Fibroblast of the aortic adventitia (primary cell): Measurements from ENCODE around the gene GCM1. TPM values are rescaled to one million over a fixed set of nuclear protein-coding genes. Genes with fewer than 3 reads are reported as not detected.

Source experiments
- DNase-seq: peaks from one replicate; pipeline ENCODE4 v3.0.0-alpha.2; 2010; ENCODE audit warnings: low read depth
- H3K4me3 ChIP-seq: 2 replicates; pipeline ENCODE4 v1.5.1; 2011; ENCODE audit warnings: low read depth, mild to moderate bottlenecking, control low read depth, low read length, moderate library complexity
- total RNA-seq: library from RNA; depleted of rRNA; stranded (reverse); fragments of >200 nt; gene quantifications from 2 replicates; pipeline ENCODE4 v1.2.3, GENCODE V29; 2012; ENCODE audit warnings: low replicate concordance
- TF ChIP-seq, protein P1 (sequence below): IDR thresholded peaks from 2 replicates; pipeline ENCODE4 v1.5.1; 2011; ENCODE audit warnings: mild to moderate bottlenecking, low read length, control low read depth, inconsistent platforms; ENCODE audit not compliant: insufficient read depth

The GCM1 gene
- total RNA-seq, 1 donor, result under 0.01 TPM

DNA sequence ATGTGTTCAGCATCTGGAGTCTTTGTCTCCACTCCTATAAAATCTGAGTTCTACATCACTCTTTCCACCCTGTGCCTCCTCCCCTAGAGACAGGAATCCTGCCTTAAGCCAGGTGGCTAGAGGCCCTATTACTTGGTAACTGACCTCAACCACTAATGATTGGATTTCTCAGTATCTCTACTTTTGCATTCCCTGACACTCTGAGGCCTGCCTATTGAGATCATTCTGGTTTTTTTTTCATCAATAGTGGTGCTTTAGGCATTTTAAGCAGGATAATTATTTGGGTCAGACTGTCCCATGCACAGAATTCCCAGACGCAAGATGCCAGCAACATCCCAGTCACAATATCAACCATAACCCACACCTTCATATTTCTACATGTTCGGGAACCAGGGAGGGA lies 3.9 kb upstream of the GCM1 start:
- TF ChIP-seq, protein P1, sequence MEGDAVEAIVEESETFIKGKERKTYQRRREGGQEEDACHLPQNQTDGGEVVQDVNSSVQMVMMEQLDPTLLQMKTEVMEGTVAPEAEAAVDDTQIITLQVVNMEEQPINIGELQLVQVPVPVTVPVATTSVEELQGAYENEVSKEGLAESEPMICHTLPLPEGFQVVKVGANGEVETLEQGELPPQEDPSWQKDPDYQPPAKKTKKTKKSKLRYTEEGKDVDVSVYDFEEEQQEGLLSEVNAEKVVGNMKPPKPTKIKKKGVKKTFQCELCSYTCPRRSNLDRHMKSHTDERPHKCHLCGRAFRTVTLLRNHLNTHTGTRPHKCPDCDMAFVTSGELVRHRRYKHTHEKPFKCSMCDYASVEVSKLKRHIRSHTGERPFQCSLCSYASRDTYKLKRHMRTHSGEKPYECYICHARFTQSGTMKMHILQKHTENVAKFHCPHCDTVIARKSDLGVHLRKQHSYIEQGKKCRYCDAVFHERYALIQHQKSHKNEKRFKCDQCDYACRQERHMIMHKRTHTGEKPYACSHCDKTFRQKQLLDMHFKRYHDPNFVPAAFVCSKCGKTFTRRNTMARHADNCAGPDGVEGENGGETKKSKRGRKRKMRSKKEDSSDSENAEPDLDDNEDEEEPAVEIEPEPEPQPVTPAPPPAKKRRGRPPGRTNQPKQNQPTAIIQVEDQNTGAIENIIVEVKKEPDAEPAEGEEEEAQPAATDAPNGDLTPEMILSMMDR, result no peak
- no peak for DNase-seq

DNA sequence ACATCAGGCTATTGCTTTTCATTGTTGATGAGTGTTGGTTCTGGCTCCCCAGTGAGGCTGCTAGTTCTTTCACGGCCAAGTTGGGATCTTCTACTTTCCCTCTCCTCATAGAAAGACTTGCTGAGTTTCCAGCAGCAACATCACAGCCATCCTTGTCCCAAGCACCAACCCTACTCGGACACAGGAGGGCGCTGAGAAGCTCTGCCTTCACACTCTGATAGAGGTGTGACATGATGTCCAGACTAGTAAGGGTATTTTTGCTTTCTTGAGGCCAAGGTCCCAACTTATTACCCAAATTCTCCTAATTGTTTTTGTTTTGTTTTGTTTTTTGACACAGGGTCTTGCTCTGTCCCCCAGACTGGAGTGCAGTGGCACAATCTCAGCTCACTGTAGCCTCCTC lies 3.0 kb upstream of the GCM1 start:
- TF ChIP-seq, protein P1, result no peak
- H3K4me3 ChIP-seq, result no peak overlapping the region
- DNase-seq, result no peak

More for the DNA sequence above, 3.9 kb upstream of the GCM1 start:
- no peak overlapping the region for H3K4me3 ChIP-seq

DNA sequence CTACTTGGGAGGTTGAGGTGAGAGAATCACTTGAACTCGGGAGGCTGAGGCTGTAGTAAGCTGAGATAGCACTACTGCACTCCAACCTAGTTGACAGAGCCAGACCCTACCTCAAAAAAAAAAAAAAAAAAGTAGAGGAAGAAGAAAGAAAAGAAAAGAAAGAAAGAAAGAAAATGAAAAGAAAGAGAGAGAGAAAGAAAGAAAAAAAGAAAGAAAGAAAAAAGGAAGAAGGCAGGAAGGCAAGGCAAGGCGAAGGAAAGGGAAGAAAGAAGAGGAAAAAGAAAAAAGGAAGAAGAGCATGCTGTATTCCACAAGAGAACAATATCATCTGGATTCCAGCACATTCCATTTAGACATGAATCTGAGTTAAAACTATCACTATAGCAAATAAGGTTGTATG lies 3.8 kb downstream of the GCM1 start:
- DNase-seq, result no peak
- TF ChIP-seq, protein P1, result no peak
- no peak overlapping the region for H3K4me3 ChIP-seq

DNA sequence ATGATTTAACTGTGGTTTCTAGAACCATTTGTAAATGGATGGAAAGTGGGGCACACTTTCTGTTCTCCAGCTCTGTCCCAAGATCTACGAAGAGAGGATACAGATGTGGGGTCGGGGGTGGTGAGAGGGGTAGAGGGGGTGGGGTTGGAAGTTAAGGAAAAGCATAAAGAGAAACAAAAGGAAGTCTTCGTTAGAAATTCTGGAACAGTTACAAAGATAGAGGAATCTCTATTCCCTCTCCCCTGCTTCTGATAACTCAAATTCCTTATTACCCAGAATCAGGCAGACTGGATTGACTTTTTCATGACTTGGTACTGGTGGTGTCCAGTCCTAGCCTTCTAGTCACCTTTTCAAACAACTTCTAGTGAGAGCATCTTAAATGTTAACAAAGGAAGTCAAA lies 4.9 kb downstream of the GCM1 start:
- no peak overlapping the region for H3K4me3 ChIP-seq
- DNase-seq, result no peak
- TF ChIP-seq, protein P1, result no peak

DNA sequence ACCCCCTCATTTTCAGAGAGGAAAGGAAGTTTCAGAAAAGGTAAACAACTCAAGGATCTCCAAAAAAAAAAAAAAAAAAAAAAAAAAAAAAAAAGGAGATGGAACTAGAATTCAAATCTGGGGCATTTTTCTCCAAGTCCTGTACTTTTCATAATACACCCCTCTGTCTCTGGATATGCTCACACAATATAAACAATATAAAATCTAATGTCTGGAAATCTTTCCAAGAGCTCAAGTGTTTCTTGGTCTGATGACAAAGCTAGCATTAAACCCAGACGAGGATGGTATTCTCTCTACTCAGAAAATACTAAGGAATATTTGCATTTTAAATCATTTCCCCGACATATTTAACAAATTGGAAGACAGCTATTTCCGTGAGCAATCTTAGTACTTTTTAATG lies 5.8 kb downstream of the GCM1 start:
- no peak overlapping the region for H3K4me3 ChIP-seq
- TF ChIP-seq, protein P1, result no peak
- DNase-seq, result no peak

DNA sequence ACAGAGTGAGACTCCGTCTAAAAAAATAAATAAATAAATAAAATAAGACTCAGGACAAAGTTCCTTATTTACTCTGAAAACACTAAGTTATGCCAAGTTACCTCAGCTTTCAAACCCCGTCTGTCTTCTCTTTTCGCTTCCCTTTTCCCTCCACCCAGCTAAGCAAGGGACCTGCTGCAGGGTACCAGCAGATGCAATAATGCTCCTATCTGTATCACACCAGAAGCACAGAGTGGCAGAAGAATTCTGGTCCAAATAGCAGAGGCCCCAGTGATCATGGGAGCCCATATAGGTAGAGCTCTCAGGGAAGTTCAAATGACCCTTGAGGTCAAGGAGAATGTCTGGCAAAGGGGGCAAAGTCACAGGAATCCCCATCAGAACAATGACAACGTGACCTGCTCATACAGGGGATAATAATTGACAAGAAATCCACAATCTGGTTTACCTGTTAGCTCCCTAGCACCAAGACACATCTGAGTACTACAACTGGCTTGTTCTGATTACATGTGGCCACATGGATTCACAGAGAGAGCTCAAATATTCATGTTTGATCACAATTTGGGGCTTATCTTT lies 8.7 kb downstream of the GCM1 start:
- DNase-seq, result no peak
- TF ChIP-seq, protein P1, result no peak

DNA sequence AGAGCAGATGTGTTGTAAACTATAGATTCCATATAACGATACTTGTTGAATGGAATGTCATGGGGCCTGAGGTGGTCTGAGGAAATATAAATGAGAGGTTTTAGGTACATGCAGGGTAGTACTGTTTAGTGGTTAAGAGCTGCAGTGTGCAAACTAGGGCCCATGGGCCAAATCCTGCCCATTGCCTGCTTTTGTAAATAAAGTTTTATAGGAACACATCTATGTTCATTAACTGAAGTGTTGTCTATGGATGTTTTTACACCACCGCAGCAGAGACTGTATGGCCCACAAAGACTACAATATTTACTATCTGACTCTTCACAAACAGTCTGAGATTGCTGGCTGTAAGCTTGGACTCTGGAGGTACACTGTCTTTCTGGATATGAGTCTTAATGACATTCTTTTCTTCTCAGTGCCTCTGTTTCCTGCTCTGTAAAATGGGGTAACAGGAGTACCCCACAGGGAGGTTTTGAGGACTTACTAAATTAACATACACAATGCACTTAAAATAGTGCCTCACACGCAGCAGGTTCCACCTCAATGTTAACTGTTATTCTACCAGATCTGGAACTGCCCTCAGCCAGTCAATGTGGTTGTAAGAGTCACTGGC lies 12.5 kb downstream of the GCM1 start:
- TF ChIP-seq, protein P1, result no peak
- DNase-seq, result no peak
- no peak overlapping the region for H3K4me3 ChIP-seq

More for the DNA sequence above, 8.7 kb downstream of the GCM1 start:
- no peak overlapping the region for H3K4me3 ChIP-seq
